ENCODE measurements around the gene RPS16. TPM values are rescaled to one million over a fixed set of nuclear protein-coding genes. Genes with fewer than 3 reads are reported as not detected.

Gene RPS16
- total and polyA plus RNA-seq, 2 of the 13 experiments (the other 11 are each of a cell fraction or from before 2014, with no cell fraction given), result 488 to 2,583 TPM

DNA sequence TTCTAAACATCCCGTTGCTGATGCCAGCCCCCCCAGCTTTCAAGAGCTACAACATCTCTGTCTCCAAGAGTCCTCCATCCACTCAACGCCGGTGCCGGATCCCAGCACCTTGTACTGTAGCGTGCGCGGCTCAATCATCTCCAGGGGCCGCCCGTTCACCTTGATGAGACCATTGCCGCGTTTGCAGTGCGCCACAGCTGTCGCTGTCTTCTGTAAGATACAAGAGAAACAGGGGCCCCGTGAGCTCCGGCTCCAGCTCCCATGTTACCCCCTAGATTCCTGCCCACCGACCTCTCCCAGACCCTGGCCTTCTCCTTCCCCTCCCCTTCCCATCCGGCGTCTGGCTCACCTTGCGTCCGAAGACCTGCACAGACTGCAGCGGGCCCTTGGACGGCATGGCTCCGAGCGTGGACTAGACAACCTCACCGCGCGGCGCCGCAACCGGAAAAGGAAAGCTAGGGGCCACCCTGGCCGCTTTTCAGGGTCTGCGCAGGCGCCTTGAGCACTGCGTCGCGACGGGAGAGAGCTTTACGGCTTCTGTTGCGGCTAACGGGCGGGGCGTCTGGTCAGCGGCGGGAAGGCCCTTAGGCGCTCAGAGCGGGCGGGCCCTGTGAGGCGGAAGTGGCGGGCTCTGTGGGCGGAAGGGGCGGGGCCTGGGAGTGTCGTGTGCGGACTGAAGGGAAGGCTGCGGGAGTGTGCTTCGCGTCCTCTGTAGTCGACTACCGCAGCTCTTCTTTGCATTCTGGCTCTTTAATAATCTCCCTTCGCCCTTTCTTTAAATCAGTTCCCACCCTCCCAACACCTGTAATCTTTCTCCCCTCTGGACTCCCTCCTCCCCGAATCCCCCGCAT lies at the start of gene RPS16 (continued):
- TF ChIP-seq AKNA (CRISPR knock-in tag; IDR thresholded peaks at IDR 0.05; ENCODE audit: borderline replicate concordance), result no peak
- peak; percentile 66; the same call in 1 of the 2 replicates for TF ChIP-seq GFI1 (CRISPR knock-in tag; IDR thresholded peaks at IDR 0.05; ENCODE audit: borderline replicate concordance)
- no peak for TF ChIP-seq CHD4 (IDR thresholded peaks at IDR 0.05; ENCODE audit: borderline replicate concordance, low read length)
- peak; percentile 90; the same call in 1 of the 2 replicates for TF ChIP-seq SIN3A (IDR thresholded peaks at IDR 0.05; ENCODE audit: borderline replicate concordance, low read depth, low read length)
- TF ChIP-seq PRPF4 (IDR thresholded peaks at IDR 0.05; ENCODE audit: low read depth, low read length, poor library complexity, severe bottlenecking), result no peak
- TF ChIP-seq, protein P1, sequence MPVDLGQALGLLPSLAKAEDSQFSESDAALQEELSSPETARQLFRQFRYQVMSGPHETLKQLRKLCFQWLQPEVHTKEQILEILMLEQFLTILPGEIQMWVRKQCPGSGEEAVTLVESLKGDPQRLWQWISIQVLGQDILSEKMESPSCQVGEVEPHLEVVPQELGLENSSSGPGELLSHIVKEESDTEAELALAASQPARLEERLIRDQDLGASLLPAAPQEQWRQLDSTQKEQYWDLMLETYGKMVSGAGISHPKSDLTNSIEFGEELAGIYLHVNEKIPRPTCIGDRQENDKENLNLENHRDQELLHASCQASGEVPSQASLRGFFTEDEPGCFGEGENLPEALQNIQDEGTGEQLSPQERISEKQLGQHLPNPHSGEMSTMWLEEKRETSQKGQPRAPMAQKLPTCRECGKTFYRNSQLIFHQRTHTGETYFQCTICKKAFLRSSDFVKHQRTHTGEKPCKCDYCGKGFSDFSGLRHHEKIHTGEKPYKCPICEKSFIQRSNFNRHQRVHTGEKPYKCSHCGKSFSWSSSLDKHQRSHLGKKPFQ (CRISPR knock-in tag; IDR thresholded peaks at IDR 0.05; ENCODE audit: insufficient replicate concordance), result peak; percentile 69
- peak; percentile 94 for TF ChIP-seq ZBTB2 (CRISPR knock-in tag; IDR thresholded peaks at IDR 0.05; ENCODE audit: low read depth)
- TF ChIP-seq, protein P2, sequence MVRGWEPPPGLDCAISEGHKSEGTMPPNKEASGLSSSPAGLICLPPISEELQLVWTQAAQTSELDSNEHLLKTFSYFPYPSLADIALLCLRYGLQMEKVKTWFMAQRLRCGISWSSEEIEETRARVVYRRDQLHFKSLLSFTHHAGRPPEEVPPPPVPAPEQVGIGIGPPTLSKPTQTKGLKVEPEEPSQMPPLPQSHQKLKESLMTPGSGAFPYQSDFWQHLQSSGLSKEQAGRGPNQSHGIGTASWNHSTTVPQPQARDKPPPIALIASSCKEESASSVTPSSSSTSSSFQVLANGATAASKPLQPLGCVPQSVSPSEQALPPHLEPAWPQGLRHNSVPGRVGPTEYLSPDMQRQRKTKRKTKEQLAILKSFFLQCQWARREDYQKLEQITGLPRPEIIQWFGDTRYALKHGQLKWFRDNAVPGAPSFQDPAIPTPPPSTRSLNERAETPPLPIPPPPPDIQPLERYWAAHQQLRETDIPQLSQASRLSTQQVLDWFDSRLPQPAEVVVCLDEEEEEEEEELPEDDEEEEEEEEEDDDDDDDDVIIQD (CRISPR knock-in tag; IDR thresholded peaks at IDR 0.05; ENCODE audit: low read depth), result peak; percentile 73
- TF ChIP-seq PATZ1 (CRISPR knock-in tag; IDR thresholded peaks at IDR 0.05), result peak; percentile 33
- TF ChIP-seq, protein P3, sequence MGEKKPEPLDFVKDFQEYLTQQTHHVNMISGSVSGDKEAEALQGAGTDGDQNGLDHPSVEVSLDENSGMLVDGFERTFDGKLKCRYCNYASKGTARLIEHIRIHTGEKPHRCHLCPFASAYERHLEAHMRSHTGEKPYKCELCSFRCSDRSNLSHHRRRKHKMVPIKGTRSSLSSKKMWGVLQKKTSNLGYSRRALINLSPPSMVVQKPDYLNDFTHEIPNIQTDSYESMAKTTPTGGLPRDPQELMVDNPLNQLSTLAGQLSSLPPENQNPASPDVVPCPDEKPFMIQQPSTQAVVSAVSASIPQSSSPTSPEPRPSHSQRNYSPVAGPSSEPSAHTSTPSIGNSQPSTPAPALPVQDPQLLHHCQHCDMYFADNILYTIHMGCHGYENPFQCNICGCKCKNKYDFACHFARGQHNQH (CRISPR knock-in tag; IDR thresholded peaks at IDR 0.05), result peak; percentile 65
- TF ChIP-seq TFDP1 (CRISPR knock-in tag; IDR thresholded peaks at IDR 0.05; ENCODE audit: borderline replicate concordance), result peak; percentile 96
- TF ChIP-seq ZEB1 (IDR thresholded peaks at IDR 0.05; ENCODE audit: insufficient replicate concordance, low read depth), result no peak

Measured in HepG2 (cell line).